DMS79 (cell line): Measurements from ENCODE around the gene ACSM6.
"Not testable (repeated sequence)": the region's sequence is repeated elsewhere in the genome, so short reads cannot be mapped to it uniquely, and the experiment has no call there.

Experiments
- DNase-seq: peaks from one replicate; lab custom pipeline; 2025; lab: John Stamatoyannopoulos, UW

Gene ACSM6

DNA sequence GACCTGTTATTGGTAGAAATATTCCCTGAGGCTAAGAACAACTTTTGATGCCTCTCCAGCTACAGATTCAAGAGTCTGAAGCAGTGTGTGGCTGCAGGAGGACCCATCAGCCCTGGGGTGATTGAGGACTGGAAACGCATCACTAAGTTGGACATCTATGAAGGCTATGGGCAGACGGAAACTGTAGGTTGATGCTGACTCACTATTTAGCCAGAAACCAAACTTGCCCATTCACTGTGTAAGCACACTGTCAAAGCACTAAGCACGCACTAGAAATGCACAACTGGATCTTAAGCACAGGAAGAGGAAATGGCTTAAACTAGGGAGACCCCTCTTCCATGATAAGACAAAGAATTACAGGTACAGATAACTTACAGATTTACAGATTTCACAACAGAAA is 20.8 kb downstream of the ACSM6 start:
- peak; percentile 77 for DNase-seq

DNA sequence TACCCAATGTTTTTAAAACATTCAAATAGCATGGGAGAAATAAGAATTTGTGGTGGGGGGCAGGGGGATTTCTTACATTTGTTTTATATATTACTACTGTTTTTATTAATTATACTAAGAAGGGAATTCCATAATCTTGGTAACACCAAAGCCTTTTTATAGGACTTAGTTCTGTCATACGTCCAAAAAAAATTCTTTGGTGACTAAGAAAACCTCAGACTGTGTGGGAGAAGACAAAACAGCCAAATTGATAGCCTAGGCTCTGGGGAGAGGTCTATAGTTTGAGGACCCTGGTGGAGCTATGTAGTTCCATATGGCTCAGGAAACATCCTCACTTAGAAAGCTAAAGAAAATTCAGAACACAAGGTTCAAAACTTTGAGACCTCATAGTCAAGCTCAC is 23.4 kb downstream of the ACSM6 start:
- DNase-seq = no peak

DNA sequence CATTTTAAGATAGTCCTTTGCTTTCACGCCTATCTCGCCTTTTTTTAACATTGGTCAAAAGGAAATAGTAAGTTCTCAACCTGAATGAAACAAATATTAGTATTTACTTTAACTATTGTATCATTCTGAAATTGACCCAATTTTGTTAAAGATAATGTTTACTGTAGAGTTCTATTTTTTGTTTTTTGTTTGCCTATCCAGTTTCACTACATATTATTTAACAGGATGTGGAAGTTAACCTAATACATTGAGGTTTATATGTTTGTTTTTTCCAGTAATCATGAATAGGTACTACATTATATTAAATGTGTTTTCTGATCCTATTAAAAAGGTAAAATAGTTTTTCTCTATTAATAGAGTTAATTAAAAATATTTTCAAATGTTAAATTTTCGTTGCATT is 26.5 kb downstream of the ACSM6 start:
- DNase-seq = no peak

DNA sequence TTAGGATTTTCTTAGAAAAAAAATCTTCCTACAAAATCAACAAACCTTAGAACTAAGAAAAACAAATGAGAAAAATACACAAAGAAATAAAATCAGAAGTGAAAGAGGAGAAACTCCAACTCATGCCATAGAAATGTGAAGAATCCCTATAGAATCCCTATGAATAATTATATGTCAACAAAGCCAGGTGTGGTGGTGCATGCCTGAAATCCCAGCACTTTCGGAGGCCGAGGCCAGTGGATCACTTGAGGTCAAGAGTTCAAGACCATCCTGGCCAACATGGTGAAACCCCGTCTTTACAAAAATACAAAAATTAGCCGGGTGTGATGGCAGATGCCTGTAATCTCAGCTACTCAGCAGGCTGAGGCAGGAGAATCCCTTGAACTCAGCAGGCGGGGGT is 27.1 kb downstream of the ACSM6 start:
- no peak for DNase-seq

DNA sequence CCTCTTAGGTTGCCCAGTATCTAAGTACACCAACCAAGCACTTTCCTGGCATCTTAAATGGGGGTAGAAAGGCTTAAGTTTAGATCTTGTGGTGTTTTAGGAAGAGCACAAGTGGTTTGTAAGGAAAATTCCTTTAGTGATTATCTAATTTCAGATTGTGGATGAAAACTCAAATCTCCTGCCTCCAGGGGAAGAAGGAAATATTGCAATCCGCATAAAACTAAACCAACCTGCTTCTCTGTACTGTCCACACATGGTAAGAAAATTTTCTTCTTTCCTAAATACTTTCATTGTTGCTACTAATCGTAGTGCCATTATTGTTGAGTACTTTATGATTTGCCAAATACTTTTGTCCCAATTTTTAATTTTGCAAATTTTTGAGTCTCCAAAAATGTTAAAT is 31.1 kb downstream of the ACSM6 start:
- DNase-seq = no peak

DNA sequence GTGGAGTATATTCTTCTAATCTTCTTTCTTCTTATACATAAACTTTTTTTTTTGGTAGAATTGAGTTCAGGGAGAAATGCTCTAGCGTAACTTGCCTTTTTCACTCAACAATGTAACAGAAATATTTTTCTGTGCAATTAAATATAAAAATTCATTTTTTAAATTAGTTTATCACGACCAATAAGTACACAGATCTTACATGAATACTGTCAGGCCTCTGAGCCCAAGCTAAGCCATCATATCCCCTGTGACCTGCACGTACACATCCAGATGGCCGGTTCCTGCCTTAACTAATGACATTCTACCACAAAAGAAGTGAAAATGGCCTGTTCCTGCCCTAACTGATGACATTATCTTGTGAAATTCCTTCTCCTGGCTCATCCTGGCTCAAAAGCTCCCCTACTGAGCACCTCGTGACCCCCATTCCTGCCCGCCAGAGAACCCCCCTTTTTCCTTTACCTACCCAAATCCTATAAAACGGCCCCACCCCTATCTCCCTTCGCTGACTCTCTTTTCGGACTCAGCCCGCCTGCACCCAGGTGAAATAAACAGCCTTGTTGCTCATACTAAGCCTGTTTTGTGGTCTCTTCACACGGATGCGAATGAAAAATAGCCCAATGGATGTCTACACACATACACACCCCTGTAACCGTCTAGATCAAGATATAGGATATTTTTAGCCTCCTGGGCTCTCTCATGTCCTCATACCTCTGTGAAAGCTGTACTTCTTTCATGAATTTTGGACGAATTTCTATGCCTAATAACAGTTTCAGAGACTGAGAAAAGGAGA is 35.1 kb downstream of the ACSM6 start:
- DNase-seq = not testable (repeated sequence)

DNA sequence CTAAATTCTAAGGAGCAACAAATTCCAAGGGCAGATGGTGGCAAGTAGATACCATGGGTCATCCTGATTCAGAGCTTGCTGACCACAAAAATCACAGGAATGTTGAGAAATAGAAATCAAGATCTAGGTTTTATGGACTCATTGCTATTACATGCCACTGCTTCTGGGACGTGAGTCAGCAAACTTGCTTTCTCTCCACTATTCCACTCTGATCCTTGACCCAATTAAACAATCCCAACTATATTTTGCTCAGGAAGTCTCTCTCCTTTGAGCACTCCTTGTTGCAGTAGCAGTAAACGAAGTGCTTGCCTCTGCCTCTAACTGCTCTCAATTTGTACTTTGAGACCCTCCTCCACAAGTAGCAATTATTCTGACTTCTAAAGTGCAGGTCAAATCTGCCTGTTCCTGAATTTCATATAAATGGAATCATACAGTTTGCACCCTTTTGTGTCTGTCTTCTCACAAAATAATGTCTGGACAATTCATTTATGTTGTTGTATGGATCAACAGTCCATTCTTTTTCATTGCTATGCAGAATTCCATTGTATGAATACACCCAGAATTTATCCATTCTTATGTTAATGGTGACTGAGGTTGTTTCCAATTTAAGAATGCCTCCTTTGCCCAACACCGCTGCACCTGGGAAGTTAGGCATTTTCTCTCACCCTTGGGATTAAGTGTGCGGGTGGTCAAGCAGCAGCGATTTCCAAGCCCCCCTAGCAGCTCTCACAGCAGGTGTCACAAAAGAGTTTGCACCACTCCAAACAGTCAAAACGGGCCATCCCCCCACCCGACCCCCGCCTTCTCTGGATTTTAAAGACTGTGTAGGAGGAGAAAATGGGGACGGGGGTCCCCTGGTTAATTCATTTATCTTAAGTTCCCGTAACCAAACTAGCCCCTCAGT is 35.9 kb downstream of the ACSM6 start:
- DNase-seq = no peak

DNA sequence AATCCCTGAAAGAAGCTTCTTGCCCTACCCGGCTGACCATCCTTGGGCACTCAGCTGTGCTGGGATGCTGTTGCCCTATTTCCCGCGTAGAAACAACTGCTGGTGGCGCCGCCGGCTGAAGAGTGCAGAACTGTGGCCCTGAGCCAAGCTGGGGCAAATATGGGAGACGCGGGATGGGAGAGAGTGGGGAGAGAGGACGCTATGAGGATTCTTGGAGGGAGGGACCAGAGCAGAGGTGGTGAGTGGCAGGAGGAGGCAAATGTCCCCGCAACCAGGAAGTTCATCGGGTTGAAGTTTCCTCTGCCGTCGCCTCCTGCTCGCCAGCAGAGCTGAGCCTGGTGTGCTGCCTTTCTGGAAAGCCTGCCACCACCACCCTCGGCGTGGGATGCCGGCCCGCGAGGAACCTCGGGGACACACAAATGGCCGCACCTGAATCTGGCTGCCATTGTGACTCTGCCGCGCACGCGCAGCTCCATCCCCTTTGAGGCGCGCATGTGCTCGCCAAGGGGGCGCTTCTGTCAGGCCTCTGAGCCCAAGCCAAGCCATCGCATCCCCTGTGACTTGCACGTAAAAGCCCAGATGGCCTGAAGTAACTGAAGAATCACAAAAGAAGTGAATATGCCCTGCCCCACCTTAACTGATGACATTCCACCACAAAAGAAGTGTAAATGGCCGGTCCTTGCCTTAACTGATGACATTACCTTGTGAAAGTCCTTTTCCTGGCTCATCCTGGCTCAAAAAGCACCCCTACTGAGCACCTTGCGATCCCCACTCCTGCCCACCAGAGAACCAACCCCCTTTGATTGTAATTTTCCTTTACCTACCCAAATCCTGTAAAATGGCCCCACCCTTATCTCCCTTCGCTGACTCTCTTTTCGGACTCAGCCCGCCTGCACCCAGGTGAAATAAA is 36.9 kb downstream of the ACSM6 start:
- not testable (repeated sequence) for DNase-seq

DNA sequence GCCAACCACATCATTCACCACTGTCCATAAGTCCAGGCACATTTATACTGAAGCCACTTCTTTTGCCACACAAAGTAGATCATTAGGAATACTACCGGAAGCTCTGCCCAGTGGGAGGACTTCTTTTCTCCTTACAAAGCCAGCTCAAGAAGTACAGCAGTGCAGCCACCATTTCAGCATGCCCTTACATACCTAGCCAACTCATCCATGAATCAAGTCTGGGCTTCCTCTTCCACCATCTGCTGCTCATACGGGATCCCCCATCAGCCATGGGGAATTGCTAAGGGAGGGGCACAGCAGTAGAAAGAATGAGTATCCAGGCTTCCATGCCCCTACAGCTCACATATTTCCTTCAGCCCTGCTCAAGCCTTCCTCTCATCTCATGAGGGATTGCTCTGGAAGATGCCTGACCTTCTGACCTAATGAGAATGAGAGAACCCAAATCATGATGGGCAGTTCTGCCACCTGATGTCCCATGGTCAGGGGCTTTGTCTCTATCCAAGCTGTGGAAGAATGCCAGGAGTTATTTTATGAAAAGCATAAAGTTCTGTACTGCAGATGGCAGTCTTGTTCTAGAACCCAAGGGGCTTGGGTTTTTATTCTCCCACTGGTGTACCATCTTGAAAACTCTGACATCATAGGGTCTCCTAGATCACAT is 39.5 kb downstream of the ACSM6 start:
- DNase-seq = no peak

DNA sequence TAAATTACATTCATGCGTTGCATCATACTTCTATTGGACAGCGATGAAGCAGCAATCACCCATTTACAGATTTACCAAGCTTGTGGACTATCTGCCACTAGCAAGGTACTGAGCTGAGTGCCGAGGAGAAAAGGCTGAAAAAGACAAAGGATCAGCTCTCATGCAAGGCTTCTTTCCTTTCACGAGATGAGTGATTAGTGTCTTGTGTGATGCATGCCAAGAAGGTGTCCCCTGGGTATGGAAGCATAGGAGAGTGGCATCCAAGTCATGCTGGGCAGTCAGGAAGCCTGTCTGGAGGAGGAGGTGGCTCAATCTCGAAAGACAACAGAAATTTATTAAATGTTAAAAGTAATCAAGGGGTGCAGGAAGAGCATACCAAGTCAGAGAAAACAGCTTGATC is 40.9 kb downstream of the ACSM6 start:
- DNase-seq = no peak

DNA sequence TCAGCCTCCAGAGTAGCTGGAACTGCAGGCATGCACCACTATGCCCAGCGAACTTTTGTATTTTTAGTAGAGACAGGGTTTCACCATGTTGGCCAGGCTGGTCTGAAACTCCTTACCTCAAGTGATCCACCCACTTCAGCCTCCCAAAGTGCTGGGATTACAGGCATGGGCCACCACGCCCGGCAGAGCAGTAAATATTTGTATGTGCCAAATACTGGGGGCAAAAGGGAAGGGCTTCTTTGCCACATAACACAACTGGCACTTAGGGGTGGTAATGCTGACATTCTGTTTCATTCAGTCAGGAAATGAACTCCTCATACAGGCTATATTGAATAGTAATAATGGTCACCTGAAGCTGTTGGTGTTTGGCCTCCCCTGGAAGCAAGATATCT is 41.6 kb downstream of the ACSM6 start:
- DNase-seq = no peak

DNA sequence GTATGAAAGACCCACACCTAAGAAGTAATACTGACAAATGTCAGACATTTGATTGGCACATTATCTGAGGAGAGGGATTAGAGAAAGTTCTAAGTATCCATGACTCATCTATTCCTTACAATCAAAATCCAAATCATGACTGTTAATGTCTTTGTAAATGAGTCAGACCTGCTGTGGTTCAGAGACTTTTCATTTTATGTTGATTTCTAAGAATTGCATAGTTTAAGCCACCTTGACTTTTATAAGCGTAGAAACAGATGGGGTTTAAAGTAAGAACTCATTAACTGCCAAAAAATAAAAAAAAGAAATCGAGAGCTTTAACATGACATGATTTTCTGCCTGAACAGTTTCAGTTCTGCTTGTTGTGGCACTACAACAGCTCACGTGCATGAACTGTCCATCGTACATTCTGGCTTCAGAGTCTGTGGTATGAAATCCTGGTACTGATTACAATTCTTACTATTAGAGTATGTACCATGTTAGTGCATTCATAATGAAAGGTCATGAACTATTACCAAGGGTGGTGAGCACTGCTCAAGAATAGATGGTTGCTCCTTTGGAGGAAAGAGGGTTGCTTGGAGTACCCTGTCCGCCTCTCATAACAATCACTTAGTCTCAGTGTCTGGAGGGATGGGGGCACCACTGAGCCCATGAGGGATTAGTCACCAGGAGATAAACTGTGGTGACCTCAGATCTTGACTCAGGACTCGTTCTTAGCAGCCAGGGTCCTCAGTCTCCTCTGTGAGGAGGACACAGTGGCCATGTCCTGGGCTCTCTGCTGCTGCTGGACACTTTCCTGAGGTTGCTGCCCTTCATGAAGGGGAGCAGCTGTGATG is 42.2 kb downstream of the ACSM6 start:
- no peak for DNase-seq

DNA sequence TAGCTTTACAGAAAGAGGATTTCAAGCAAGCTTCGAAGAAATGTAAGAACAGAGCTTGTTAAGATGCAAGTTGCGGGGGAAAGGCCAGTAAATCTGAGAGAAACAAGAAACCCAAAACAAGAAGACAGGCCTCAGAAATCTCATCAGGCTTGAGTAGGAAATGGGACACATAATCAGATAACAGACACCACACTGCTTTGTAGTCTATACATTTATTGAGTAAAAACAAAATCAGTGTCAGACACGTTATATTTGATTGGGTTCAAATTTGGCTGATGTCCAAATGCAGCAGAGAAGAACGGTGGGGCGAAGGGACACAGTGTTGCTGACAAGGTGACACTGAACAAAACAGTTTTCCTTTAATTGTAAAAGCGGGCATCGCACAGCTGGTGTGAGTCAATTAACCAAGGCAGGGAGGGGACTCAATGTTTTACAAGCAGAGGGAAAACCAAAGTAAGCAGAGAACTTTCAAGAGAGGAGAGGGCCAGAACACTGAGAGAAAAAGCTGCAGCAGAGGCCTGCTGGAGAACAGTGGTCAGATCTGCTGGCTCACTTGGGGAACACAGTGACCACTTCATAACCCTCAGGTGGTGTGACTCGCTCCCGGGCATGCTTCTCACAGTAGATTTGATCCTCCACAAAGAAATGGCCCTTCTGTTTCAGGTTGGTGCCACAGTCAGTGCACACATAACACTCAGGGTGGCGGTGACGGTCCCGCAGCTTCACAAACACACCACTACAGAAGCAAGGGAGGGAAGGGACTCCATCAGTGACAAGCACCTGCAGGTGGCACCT is 43.5 kb downstream of the ACSM6 start:
- DNase-seq = no peak

DNA sequence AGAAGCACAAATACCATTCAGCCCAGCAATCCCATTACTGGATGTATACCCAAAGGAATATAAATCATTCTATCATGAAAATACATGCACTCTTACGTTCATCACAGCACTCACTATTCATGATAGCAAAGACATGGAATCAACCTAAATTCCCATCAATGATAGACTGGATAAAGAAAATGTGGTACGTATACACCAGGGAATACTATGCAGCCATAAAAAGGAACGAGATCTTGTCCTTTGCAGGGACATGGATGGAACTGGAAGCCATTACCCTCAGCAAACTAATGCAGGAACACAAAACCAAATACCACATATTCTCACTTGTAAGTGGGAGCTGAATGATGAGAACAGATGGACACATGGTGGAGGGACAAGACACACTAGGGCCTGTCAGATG is 46.1 kb downstream of the ACSM6 start:
- not testable (repeated sequence) for DNase-seq

DNA sequence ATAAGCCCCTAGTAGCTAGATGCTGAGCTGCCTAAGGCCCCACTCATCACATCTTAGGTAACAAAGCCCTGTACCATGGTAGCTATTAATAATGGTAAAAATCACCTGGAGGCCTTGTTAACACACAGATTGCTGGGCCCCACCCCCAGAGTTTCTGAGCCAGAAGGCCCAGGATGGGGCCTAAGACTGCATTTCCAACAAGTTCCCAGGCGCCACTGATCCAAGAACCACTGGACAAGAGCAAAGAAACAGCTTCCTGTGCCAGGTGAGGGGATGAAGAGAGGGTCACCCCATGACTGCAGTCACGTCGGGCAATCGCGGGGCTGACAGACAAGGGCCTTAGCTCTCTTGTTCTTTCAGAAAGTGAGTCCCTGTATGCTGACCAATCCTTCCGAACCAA is 46.8 kb downstream of the ACSM6 start:
- no peak for DNase-seq

DNA sequence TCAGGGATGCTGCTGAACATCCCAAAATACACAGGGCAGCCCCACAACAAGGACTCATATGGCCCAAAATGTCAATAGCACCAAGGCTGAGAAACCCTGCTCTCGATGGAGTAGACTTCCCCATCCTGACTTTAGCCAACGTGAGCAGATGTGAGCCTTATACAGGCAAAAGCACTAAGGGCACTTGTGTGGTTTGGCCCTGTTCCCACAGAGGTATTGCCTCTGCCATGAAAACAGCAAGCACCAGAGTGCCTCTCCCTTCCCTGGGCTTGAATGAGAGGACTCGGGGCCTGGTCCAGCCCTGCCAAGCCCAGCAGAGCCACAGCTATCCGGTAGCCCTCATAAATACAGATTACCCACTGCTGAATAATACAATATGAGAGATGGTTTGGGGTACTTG is 47.5 kb downstream of the ACSM6 start:
- DNase-seq = peak; percentile 84

DNA sequence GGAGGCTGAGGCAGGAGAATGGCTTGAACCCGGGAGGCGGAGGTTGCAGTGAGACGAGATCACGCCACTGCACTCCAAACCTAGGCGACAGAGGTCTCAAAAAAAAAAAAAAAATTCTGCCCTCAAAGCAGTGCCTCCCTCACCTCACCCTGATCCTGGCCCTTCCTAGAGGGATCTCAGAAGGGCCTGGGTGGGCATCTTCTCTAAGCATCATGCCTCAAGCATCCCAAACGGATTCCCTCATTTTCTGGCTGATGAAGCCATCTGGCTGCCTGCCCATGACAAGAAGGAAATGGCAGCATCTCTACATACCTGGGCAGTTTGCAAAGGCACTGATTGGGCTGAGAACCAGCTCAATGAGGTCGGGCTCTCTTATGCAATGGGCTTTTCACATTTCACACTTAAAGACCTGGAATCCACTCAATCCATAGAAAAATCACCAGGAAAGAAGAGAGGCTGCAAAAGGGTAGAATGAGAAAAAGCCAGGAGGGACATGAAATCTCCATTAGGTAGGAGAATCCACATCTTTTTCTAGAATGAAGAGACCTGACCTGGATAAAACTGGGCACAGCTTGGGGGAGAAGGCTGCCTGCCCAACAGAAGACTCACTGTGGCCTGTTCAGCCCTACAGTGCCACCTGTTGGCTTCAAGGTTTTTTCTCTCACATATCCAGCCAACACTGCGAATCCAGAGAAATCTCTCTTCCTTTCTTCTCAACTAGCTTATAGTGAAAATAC is 48.7 kb downstream of the ACSM6 start:
- no peak for DNase-seq

DNA sequence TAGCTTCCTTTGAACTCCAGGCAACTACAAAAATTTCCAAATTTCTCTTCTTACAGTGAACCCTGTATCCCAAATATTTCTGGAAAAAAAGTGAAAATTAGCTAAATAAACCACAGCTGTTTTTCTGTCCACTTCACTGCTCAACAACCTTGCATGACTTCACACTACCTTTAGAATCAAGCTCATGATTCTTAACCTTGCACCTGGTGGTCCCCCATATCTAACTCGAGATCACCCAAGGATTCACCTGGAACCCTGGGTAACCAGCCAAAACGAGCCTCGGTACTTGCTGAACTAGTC is 49.2 kb downstream of the ACSM6 start:
- no peak for DNase-seq

DNA sequence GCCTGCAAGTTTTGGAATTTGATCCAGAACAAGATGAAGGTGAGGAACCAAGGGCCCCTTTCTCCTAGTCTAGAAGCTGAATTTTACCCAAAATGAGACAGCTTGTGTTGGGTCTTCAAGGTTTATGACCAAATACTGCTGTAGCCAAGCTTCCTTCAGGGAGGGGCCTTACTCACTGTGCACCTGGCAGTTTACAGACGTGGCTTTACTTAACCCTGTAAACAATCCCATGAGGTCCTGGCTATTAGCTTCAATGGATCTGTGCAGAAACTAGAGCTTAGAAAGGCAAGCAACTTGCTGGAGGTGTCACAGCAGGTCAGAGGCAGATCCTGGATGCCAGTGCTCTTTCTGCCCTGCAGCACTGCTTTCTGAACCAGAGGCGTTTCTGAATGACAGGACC is 50.1 kb downstream of the ACSM6 start:
- DNase-seq = no peak
